Measurements from ENCODE around the gene ALDH1A1.

ALDH1A1 gene

GRCh38 chr9:72937545-72937944 is 15.3 kb downstream of the ALDH1A1 start:
- no peak for DNase-seq

- DNase-seq = no peak
Observed at GRCh38 chr9:72936679-72937078, 16.2 kb downstream of the ALDH1A1 start.

- no peak for DNase-seq
Observed at GRCh38 chr9:72936266-72936665, 16.6 kb downstream of the ALDH1A1 start.

DNA sequence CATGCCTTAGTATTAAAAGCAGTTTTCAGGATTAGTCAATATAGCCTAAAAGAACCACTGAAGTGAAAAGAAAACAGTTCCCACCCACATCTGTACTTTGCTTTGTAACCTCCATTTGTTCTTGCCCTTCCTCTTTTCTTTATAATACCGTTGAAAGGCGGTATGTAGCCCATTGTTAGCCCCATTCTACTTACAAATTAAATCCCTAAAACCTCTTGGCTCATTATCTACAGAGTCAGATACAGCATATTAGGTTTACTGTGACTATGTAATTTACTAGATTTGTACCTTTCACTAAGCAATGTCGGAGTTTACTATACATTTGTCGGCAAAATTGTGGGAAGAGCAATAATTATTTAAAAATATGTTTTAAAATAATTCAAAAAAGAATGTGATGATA is 17.3 kb downstream of the ALDH1A1 start:
- no peak for DNase-seq

GRCh38 chr9:72933730-72934665 is 18.9 kb downstream of the ALDH1A1 start:
- DNase-seq = no peak

DNA sequence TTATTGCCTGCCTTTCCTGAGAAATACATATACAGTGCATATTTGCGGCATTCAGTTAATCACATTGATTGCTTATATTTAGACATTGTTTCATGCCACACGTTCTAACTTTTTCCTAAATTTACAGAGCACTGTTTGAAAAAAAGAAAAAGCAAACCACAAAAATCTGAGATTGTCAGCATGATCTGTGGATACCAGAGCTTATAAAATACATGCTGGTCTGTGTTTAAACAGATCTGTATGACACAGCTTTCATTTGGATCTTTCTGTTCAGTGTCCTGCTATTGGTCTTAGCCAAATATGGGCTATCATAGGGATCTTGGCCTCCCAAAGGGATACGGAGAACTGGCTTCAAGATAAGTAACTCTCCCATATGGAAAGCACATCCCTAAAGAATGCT is 20.2 kb downstream of the ALDH1A1 start:
- DNase-seq = no peak

GRCh38 chr9:72931897-72932296 is 21.0 kb downstream of the ALDH1A1 start:
- DNase-seq = no peak

- DNase-seq = no peak
Observed at GRCh38 chr9:72931437-72931836, 21.4 kb downstream of the ALDH1A1 start.

DNA sequence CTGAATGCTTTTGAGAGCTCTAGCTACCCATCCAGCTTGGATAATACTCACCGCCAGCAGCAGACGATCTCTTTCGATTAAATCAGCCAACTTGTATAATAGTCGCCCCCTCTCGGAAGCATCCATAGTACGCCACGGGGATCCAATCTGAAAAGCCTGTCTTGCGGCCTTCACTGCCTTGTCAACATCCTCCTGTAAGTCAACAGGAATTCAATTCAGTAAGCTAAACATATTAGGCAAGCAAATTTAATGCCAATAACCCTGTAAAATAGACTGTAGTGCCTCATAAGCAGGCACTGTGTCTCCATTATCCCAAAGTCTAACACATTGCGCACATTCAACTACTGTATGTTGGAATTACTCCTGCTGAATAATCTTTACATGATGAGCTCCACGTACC is 22.0 kb downstream of the ALDH1A1 start:
- DNase-seq = no peak

- no peak for DNase-seq
Observed at GRCh38 chr9:72929542-72929941, 23.3 kb downstream of the ALDH1A1 start.

- DNase-seq = no peak
Observed at GRCh38 chr9:72928042-72928507, 24.8 kb downstream of the ALDH1A1 start.

DNA sequence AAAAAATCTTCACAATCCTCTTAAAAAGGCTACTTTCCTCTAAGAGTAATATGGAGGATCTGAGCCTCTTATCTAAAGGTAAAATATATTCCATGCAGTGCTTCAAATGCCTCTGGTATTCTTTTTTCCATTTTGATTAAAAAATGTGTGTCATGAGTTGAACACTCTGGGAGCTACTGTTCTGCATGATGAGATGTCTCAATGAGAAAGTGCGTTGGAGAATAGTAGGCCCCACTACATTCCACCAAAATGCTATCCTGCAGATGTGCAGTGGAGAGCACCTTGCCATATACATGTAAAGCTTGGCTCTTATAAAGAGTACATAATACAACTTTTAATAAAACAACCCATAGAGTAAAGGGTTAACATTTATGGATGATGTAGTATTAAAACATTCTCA is 26.3 kb downstream of the ALDH1A1 start:
- no peak for DNase-seq

DNA sequence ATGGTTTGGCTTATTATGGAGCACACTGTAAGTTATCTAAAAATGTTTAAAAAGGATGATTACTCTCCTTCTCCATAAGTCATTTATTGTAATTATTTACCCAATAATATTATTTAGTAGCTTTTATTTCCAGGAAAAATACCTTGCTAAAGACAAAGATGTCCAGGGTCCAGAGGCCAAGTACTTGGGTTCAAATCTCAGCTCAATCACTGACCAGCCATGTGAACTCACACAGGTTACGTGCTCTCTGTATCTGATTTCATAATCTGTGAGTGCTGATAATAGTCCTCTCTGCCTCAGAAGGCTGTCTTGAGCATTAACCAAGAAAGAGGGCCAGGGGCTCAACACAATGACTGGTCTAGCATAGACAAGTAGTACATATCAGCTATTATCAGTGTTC is 27.0 kb downstream of the ALDH1A1 start:
- no peak for DNase-seq

GRCh38 chr9:72925126-72925789 is 27.6 kb downstream of the ALDH1A1 start:
- no peak for DNase-seq

DNA sequence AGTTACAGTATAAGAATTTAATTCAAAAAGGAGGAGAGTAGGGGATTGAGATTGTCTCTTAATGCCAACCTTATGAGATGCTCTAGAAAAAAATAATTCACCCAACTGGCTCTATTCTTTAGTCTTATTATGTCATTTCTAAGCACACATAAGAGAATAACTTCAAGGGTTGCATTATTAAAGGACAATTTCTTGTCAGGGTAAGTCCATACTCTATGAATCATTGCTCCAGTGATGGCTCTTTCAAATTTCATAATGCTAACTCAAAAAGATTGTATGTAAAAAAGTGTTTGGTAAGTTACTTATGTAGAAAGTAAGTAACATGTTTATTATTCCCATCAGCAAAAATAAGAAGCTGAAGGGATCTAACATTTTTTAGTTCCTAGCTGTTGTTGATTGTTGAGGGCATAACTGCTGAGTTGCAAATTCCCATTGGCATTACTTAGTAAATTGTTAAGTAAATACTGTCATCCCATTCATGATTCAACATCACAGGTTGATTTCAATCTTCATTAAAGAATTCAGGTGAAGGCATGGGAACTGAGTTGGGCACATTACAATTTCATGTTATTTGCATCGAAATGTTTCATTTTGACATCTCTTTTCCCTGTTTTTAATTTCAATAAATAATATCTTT is 28.6 kb downstream of the ALDH1A1 start:
- DNase-seq = no peak

GRCh38 chr9:72923077-72923476 is 29.8 kb downstream of the ALDH1A1 start:
- no peak for DNase-seq

DNA sequence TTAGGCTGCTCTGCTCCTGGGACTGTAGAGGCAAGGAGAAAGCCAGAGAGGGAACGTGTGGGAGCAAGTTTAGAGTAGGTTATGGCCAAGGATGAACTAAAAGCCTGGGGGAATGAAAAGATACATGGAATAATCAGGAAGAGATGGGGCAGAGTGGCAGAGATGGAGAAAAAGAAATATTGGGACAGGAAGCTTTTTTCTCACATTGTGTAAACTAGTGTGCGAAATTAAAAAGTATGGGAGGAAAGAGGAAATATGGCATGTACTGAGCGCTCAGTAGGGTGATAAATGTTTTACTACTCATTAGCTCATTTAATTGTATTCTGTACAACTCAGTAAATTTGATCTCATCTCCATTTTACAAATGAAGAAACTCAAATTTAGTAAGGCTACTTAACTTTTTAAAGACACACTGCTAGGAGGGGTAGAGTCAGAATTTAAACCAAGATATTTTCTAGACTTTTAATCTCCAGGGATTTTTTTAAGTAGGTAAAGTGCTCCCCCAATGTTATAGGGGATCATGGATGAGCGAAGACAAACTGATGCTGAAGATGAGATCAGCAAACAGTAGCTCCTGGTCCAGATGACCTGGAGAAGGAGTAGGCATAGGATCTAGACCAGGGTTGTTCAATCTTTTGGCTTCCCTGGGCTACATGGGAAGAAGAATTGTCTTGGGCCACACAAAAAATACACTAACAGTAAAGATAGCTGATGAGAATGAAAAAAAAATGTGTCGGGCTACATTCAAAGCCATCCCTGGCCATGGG is 30.8 kb downstream of the ALDH1A1 start:
- no peak for DNase-seq

DNA sequence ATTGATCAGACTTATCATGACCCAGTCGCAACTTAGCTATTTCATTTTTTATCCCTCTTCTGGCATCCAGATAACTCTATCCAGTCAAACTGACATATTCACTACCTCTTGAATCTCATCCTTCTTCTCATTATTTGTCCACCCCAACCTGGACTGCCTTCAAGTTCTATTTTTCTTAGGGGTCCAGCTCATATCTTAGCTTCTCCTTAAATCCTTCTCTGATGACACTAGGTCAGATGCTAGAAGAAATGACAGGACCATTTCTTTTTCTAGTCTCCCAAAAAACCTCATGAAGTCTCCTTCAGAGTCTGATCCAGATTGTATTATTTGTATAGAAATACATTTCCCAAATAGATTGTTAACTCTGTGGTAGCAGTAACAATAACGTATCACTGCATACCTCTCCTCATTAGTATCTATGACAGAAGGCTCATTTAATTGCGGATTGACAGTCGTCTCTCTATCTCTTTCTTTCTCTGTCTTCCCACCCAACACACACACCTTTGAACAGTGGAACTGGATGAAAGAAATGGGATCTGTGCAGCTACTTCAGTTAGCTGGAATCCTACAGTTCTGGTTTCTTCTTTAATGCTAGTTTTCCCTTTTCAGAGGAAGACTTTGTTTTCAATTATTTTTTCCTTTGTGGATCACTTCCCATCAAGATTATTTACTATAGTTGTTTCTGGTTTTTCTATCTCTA is 33.5 kb downstream of the ALDH1A1 start:
- no peak for DNase-seq

DNA sequence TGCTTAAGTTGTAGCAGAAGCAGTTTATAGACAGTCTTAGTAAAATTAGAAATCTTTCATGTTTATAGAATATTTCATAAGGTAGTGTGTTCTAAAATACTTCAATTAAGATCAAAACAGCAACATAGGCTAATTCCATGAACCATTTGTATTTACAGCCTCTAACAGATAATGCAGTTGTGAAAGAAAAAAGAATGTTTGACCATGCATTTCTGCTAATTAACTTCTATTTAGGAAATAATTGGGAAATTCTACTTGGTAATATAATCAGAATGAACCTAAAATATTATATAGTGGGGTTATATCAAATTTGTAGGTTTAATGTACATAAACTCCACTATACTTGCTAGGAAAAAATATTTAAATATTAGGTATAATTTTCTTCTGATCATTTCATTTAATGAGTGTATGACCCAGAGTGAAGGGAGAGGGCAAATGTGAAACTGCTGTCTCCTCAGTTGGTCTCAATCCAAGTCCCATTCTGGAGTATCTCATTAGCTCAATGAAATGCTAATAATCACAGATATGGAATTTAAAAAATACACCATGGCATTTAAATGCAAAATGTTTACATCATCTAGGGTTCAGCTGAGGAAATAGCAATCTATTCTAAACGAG is 34.9 kb downstream of the ALDH1A1 start:
- no peak for DNase-seq

- no peak for DNase-seq
Observed at GRCh38 chr9:72915659-72916058, 37.2 kb downstream of the ALDH1A1 start.

DNA sequence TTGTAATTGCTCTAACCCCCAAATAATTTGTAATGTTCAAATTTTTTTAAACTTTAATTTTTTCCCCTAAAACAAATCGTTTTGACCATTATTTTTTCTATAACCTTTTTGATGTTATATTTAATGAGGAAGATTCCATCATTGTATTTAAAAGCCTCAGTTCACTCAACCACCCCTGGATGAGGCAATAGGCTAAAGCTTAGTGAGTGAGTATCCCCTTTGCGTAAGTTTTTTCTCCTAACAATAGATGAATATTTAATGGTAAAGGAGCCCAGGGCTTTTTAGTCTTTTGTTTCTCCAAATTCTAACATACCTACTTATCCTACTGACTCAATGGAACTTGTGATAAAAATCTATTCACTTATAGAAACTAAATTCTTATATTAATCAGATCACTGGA is 38.1 kb downstream of the ALDH1A1 start:
- no peak for DNase-seq

Data from activated naive CD4-positive, alpha-beta T cell (primary cell).